ENCODE results near the gene LSAMP.

LSAMP gene

DNA sequence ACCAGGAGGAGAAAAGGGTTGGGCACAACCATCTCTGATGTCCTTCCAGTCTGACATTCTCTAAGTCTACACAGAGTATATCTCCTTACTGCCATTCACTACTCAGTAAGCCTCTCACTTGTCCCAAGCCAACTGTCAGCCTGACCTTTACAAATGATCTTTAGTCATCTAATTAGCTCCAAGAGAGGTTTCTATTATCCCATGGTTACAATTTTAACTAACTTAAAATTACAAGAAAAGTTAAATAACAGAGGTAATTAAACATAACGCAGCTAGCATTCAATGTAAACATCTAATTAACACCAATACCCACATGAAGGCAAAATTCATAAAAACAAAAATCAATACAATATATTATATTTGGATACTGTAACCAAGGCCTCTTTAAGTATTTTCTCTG lies 126.9 kb downstream of the LSAMP start:
- Histone ChIP-seq H3K4me3 (ENCODE audit: insufficient read depth, low read length, poor library complexity, severe bottlenecking) (no peak overlapping the region), H4K20me1 (ENCODE audit: low read depth, low read length) (no peaks in the 10 kb centered on the region), H3K9me2 (replicated peaks; ENCODE audit: insufficient read depth, low read length) (no peaks in the 10 kb centered on the region), H3K27ac (ENCODE audit: low read depth, low read length) (no peak overlapping the region), H3K27me3 (ENCODE audit: low read length) (no peaks in the 10 kb centered on the region), H3K36me3 (ENCODE audit: low read length) (no peaks in the 10 kb centered on the region), H3K9me3 (ENCODE audit: insufficient read depth, low read length) (no peaks in the 10 kb centered on the region), H3F3A (ENCODE audit: insufficient read depth) (no peaks in the 10 kb centered on the region), H3K79me2 (ENCODE audit: insufficient read depth, low read length) (no peaks in the 10 kb centered on the region), H3K4me2 (ENCODE audit: low read depth, low read length, poor library complexity, severe bottlenecking) (no peak overlapping the region), H2AFZ (ENCODE audit: low read depth, low read length, severe bottlenecking) (no peak overlapping the region), H3K9ac (ENCODE audit: low read length) (no peak overlapping the region)
- no peak for TF ChIP-seq CTCF (IDR thresholded peaks at IDR 0.05; ENCODE audit: insufficient read depth, low read length, poor library complexity, severe bottlenecking)
- no peak for TF ChIP-seq EZH2phosphoT487 (conservative IDR thresholded peaks at IDR 0.05; ENCODE audit: low read length)

- Histone ChIP-seq H4K20me1 (ENCODE audit: low read depth, low read length) (no peaks in the 10 kb centered on the region), H3K4me3 (ENCODE audit: insufficient read depth, low read length, poor library complexity, severe bottlenecking) (no peak overlapping the region), H3K79me2 (ENCODE audit: insufficient read depth, low read length) (no peaks in the 10 kb centered on the region), H3K9me2 (replicated peaks; ENCODE audit: insufficient read depth, low read length) (no peaks in the 10 kb centered on the region), H2AFZ (ENCODE audit: low read depth, low read length, severe bottlenecking) (no peak overlapping the region), H3F3A (ENCODE audit: insufficient read depth) (no peaks in the 10 kb centered on the region), H3K36me3 (ENCODE audit: low read length) (no peaks in the 10 kb centered on the region), H3K9ac (ENCODE audit: low read length) (no peak overlapping the region), H3K9me3 (ENCODE audit: insufficient read depth, low read length) (no peaks in the 10 kb centered on the region), H3K27ac (ENCODE audit: low read depth, low read length) (no peak overlapping the region), H3K27me3 (ENCODE audit: low read length) (no peaks in the 10 kb centered on the region), H3K4me2 (ENCODE audit: low read depth, low read length, poor library complexity, severe bottlenecking) (no peak overlapping the region)
- TF ChIP-seq EZH2phosphoT487 (conservative IDR thresholded peaks at IDR 0.05; ENCODE audit: low read length) = no peak
- no peak for TF ChIP-seq CTCF (IDR thresholded peaks at IDR 0.05; ENCODE audit: insufficient read depth, low read length, poor library complexity, severe bottlenecking)
These were observed 128.5 kb downstream of the LSAMP start for GRCh38 chr3:116316771-116317170.

DNA sequence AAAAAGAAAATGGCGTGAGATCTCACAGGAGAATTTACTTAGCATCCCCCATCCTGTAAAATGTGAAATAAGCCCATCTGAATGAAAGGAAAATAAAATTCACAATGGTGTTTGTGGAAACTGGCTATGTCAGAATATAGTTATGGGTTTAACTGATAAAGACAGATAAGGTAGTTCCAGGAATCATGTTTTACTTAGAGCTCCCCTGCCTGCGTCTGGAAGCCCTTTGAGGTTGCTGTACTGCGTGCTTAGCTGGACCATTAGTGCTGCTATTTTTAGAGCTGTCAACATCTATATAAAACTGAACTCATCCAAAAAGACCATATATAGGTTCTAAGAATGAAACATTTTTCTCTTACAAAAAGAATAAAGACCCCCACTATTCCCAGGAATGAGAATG lies 130.8 kb downstream of the LSAMP start:
- no peak for TF ChIP-seq CTCF (IDR thresholded peaks at IDR 0.05; ENCODE audit: insufficient read depth, low read length, poor library complexity, severe bottlenecking)
- TF ChIP-seq EZH2phosphoT487 (conservative IDR thresholded peaks at IDR 0.05; ENCODE audit: low read length) = no peak
- Histone ChIP-seq H3K9me2 (replicated peaks; ENCODE audit: insufficient read depth, low read length) (no peaks in the 10 kb centered on the region), H3K4me3 (ENCODE audit: insufficient read depth, low read length, poor library complexity, severe bottlenecking) (no peak overlapping the region), H3K27me3 (ENCODE audit: low read length) (no peaks in the 10 kb centered on the region), H3K27ac (ENCODE audit: low read depth, low read length) (no peak overlapping the region), H3K9ac (ENCODE audit: low read length) (no peak overlapping the region), H3F3A (ENCODE audit: insufficient read depth) (no peaks in the 10 kb centered on the region), H3K36me3 (ENCODE audit: low read length) (no peaks in the 10 kb centered on the region), H3K79me2 (ENCODE audit: insufficient read depth, low read length) (no peaks in the 10 kb centered on the region), H4K20me1 (ENCODE audit: low read depth, low read length) (no peaks in the 10 kb centered on the region), H3K4me2 (ENCODE audit: low read depth, low read length, poor library complexity, severe bottlenecking) (no peak overlapping the region), H3K9me3 (ENCODE audit: insufficient read depth, low read length) (no peaks in the 10 kb centered on the region), H2AFZ (ENCODE audit: low read depth, low read length, severe bottlenecking) (no peak overlapping the region)

- no peaks in the 10 kb centered on the region for H3K9me3 ChIP-seq (ENCODE audit: insufficient read depth, low read length)
- H3K27ac ChIP-seq (ENCODE audit: low read depth, low read length) = no peak overlapping the region
- no peak overlapping the region for H3K4me2 ChIP-seq (ENCODE audit: low read depth, low read length, poor library complexity, severe bottlenecking)
- no peak overlapping the region for H3K4me3 ChIP-seq (ENCODE audit: insufficient read depth, low read length, poor library complexity, severe bottlenecking)
- no peaks in the 10 kb centered on the region for H3K9me2 ChIP-seq (replicated peaks; ENCODE audit: insufficient read depth, low read length)
- no peaks in the 10 kb centered on the region for H3K36me3 ChIP-seq (ENCODE audit: low read length)
- no peaks in the 10 kb centered on the region for H3K79me2 ChIP-seq (ENCODE audit: insufficient read depth, low read length)
- H3K27me3 ChIP-seq (ENCODE audit: low read length) = no peaks in the 10 kb centered on the region
- no peaks in the 10 kb centered on the region for H3F3A ChIP-seq (ENCODE audit: insufficient read depth)
- H4K20me1 ChIP-seq (ENCODE audit: low read depth, low read length) = no peaks in the 10 kb centered on the region
- no peak overlapping the region for H3K9ac ChIP-seq (ENCODE audit: low read length)
- H2AFZ ChIP-seq (ENCODE audit: low read depth, low read length, severe bottlenecking) = no peak overlapping the region
- TF ChIP-seq CTCF (IDR thresholded peaks at IDR 0.05; ENCODE audit: insufficient read depth, low read length, poor library complexity, severe bottlenecking) = no peak
- no peak for TF ChIP-seq EZH2phosphoT487 (conservative IDR thresholded peaks at IDR 0.05; ENCODE audit: low read length)
These were observed 138.6 kb downstream of the LSAMP start for GRCh38 chr3:116306720-116307119.
